SK-N-MC (cell line): ENCODE measurements around the gene TSPAN32.

Experiments used
- DNase-seq: peaks from one replicate; pipeline ENCODE4 v3.0.0-alpha.2; 2011; ENCODE audit warnings: low read depth, low spot score
- H3K27ac ChIP-seq: fragments of 200-600 bp; sonication (generic); 2 replicates; pipeline ENCODE4 v1.5.1; 2016; ENCODE audit warnings: mixed run types
- H3K36me3 ChIP-seq: fragments of 200-600 bp; sonication (generic); 2 replicates; pipeline ENCODE4 v1.6.1; 2017; ENCODE audit warnings: antibody characterized with exemption, low read length, mixed read lengths; ENCODE audit not compliant: insufficient read depth
- H3K4me3 ChIP-seq: fragments of 200-600 bp; sonication (generic); 2 replicates; pipeline ENCODE4 v1.5.1; 2016
- H3K9ac ChIP-seq: fragments of 200-600 bp; sonication (generic); 2 replicates; pipeline ENCODE4 v1.8.0; 2017; ENCODE audit warnings: mixed run types, mixed read lengths; ENCODE audit not compliant: insufficient read length
- H3K9me3 ChIP-seq: fragments of 200-600 bp; sonication (generic); 2 replicates; pipeline ENCODE4 v1.6.1; 2017; ENCODE audit warnings: low read depth, mild to moderate bottlenecking, antibody characterized with exemption, low read length, moderate library complexity, mixed read lengths
- EZH2 ChIP-seq: fragments of 200-600 bp; sonication (generic); IDR thresholded peaks from one replicate; pipeline ENCODE4 v1.6.1; 2017; ENCODE audit warnings: antibody characterized with exemption
- FOXP2 ChIP-seq: optimal IDR thresholded peaks from 2 replicates; pipeline ENCODE3; 2011; ENCODE audit warnings: mild to moderate bottlenecking, moderate library complexity; ENCODE audit not compliant: insufficient read depth; ENCODE audit errors: extremely low read length, control extremely low read depth
- POLR2AphosphoS5 ChIP-seq: IDR thresholded peaks from 2 replicates; pipeline ENCODE4 v1.6.1; 2012; ENCODE audit warnings: mild to moderate bottlenecking, low read depth, low read length, borderline replicate concordance

Gene TSPAN32, protein sequence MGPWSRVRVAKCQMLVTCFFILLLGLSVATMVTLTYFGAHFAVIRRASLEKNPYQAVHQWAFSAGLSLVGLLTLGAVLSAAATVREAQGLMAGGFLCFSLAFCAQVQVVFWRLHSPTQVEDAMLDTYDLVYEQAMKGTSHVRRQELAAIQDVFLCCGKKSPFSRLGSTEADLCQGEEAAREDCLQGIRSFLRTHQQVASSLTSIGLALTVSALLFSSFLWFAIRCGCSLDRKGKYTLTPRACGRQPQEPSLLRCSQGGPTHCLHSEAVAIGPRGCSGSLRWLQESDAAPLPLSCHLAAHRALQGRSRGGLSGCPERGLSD

DNA sequence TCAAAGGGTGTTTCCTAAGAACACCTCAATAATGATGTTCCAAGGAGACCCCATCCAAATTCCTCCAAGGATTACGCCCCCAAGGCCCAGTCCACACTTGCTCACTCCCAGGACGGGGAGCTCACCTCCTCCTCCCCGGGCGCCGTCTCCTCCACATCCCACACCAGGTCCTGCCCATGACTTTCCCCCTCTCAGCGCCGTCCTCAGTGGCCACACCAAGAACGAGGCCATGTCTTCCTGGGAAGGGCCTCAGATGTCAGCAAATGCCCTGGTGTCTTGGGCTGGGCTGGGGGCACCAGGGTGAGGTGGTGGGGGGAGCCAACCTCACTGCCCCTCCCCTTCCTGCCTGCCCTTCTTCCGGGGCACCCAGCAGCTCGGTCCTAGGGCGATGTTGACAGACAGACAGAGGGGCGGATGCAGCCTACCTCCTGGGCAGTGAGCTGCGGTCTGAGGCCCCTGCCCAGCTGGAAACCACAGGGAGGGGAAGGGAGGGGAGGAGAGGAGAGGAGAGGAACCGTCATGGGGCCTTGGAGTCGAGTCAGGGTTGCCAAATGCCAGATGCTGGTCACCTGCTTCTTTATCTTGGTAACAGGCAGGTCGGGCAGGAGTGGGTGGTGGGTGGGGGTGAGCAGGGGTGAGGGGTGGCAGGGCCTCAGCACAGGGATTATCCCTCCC is at the start of gene TSPAN32, which contains the start of gene C11orf21:
TSS of gene TSPAN32 (plus strand) at position 383 of the 675 bp plus-strand sequence. CDS start at position 520, 137 bp downstream.
TSS of gene C11orf21 (minus strand) at position 288 of the 675 bp plus-strand sequence. CDS start at position 178, 110 bp downstream.
- Histone ChIP-seq H3K4me3 (no peak within 1 kb of the TSS), H3K9ac (no peak within 1 kb of the TSS), H3K27ac (no peak within 1 kb of the TSS), H3K9me3 (no peaks in the 10 kb centered on the region), H3K36me3 (no peaks in the 10 kb centered on the region)
- no peak for DNase-seq
- TF ChIP-seq POLR2AphosphoS5 (no peak), EZH2 (no peak), FOXP2 (no peak)

DNA sequence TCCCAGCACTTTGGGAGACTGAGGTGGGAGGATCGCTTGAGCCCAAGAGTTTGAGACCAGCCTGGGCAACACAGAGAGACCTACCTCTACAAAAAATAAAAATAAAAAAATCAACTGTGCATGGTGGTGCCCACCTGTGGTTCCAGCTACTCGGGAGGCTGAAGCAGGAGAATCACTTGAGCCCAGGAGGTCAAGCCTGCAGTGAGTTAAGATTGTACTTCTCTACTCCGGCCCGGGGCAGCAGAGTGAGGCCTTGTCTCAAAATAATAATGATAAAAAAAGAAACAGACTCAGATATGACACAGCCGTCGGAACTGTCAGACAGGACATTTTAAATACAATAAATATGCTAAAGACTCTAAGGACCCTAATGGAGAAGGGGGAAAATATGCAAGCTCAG is 49.8 kb upstream of the TSPAN32 start:
- H3K9ac ChIP-seq: no peak overlapping the region
- H3K4me3 ChIP-seq: no peak overlapping the region
- no peaks in the 10 kb centered on the region for H3K9me3 ChIP-seq
- TF ChIP-seq POLR2AphosphoS5 (no peak), EZH2 (no peak), FOXP2 (no peak)
- H3K27ac ChIP-seq: no peak overlapping the region
- no peaks in the 10 kb centered on the region for H3K36me3 ChIP-seq
- no peak for DNase-seq

DNA sequence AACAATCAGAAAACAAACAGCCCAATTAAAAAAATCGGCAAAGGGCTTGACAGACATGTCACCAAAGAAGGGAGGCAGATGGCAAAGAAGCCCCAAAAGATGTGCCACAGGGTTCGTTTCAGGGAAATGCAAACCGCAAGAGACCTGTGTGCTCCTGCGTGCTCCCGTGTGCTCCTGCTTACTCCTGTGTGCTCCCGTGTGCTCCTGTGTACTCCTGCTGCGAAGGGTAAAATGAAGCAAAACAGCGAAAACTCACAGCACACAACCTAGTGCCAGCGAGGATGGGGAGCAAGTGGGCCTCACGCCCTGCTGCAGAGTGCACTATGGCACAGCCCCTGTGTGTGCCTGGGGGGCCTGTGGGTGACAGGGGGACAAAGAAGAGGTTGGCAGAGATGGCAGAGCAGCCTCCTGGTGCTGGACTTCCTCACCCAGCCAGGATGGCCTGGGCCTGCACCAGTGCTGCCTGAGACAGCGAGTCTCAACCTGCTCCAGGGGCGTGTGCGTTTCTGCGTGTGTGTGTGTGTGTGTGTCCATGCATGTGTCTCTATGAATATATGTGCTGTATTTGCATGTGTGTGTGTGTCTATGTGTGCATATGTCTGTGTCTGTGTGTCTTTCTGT is 45.4 kb upstream of the TSPAN32 start:
- H3K36me3 ChIP-seq: no peaks in the 10 kb centered on the region
- no peak for DNase-seq
- no peak overlapping the region for H3K9ac ChIP-seq
- H3K27ac ChIP-seq: no peak overlapping the region
- no peaks in the 10 kb centered on the region for H3K9me3 ChIP-seq
- H3K4me3 ChIP-seq: no peak overlapping the region
- TF ChIP-seq POLR2AphosphoS5 (no peak), FOXP2 (no peak), EZH2 (no peak)

DNA sequence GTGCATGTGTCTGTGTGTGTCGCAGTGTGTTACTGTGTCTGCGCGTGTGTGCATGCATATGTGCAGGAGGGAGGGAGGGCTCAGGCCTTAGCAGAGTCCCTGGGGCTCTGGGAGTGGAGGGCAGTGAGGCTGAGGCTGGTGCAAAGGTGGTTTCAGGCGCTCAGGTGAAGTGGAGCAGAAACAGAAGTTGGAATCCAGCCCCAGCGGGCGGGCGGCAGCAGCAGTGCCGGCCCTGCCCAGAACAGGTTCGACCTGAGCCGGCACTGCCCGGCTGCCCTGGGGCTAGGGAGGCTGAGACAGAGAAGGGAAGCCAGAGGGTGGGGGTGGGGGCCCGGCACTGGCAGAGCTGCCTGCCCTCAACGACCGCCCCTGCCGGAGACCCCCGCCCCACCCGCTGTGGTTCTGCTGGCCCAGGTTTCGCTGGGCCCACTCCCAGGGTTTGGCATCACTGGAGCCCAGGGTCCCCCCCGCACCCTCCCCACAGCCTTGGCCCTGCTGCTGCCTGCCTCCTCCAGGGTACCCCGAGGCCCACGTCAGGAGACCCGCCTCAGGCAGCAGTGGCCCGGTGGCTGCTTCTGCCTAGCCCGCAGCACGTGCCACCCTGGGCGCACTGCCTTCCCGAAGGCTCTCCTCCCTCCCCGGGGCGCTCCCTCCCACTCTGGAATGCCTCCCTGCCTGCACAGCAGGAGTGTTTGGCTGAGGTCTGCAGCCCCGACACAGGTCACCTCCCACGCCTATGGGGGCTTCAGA is 44.7 kb upstream of the TSPAN32 start:
- Histone ChIP-seq H3K9me3 (no peaks in the 10 kb centered on the region), H3K9ac (no peak overlapping the region), H3K4me3 (no peak overlapping the region), H3K27ac (no peak overlapping the region), H3K36me3 (no peaks in the 10 kb centered on the region)
- DNase-seq: no peak
- TF ChIP-seq EZH2 (no peak), POLR2AphosphoS5 (no peak), FOXP2 (no peak)

DNA sequence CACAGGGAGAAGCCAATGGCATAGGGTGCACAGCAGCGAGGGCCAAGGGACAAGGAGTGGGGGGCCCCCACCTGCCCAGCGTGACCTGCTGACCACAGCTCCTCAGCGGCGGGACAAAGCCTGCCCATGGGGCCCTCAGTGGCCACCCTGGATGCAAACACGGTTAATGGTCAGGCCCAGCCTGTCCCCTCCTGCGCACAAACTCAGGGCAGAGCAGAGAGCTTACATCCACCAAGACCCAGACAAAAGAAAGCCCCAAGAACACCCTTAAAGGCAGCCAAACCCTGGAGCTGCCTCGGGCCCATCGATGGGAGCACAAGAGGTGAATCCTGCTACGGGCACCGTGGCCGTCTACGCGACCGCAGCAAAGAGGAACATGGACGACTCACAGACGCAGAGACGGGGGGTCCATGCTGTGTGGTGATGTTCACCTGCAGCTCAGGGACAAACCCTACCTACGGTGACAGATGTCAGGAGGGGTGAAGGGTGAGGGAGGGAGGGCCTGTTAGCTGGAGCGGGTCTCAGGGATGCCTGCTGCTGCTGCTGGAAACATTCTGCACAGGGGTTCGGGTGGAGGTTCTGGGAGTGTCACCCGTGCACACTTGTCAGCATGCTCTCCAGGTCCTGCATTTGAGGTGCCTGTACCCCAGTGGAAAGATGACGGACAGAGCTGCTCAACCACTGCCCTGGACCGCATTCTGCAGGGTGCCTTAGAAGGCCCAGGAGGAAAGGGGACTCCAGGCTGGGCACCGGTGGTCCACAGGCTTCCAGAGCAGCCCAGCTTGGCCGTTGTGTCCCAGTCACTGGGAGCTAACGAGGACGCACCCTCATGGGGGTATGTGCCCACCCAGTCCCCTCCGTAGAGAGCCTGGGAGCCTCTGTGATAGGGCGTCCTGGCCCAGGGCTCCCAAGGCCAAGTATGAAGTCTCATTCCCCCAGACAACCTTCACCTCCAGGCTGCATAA is 43.0 kb upstream of the TSPAN32 start:
- Histone ChIP-seq H3K4me3 (no peak overlapping the region), H3K36me3 (no peaks in the 10 kb centered on the region), H3K9ac (no peak overlapping the region), H3K27ac (no peak overlapping the region), H3K9me3 (no peaks in the 10 kb centered on the region)
- TF ChIP-seq FOXP2: no peak
- no peak for TF ChIP-seq POLR2AphosphoS5
- TF ChIP-seq EZH2: no peak
- no peak for DNase-seq

DNA sequence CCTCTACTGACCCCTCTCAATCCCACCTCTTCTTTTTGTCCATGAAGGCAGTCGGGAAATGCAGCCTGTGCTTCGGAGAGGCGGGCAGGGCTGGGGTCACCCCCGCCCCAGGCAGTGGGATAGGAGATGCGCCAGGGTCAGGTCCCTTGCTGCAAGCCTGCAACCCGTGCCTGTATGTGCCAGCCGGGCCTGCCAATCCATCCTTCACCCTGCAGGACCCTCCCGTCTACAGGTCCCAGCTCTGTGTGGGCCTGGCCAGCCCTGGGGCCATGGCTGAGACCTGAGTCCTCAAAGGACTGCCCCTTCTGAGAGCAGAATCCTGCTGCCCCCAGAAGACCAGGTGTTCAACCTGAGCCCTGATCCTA is 42.4 kb upstream of the TSPAN32 start:
- DNase-seq: no peak
- no peak overlapping the region for H3K4me3 ChIP-seq
- H3K27ac ChIP-seq: no peak overlapping the region
- TF ChIP-seq FOXP2 (no peak), EZH2 (no peak), POLR2AphosphoS5 (no peak)
- H3K9me3 ChIP-seq: no peaks in the 10 kb centered on the region
- no peak overlapping the region for H3K9ac ChIP-seq
- H3K36me3 ChIP-seq: no peaks in the 10 kb centered on the region

DNA sequence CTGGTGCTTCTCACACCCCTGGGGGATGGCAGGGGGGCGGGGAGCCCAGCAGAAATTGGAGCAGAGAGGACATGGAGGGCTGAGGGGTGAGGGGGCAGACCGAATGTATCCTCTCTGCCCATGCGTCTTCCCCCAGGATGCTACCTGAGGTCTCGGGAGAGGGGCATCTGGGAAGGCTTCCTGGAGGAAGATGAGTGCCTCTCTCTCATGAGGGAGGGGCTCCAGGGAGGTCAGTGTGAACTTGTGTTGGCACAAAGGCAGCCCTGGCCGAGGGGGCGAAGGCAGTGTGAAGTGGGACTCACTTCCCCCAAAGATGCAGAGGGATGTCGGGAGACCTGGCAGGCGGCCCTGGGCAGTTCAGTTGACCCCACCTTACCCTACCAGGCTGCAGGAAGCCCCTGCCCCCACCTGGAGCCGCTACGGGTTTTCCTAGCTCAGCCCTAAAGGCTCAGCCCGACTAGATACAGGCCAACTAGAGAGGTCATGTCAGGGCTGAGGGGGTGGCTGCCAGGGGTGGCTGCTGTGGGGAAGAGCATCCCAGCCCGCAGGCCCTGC is 41.8 kb upstream of the TSPAN32 start:
- DNase-seq: no peak
- H3K4me3 ChIP-seq: no peak overlapping the region
- H3K36me3 ChIP-seq: no peaks in the 10 kb centered on the region
- H3K9ac ChIP-seq: no peak overlapping the region
- no peak overlapping the region for H3K27ac ChIP-seq
- TF ChIP-seq POLR2AphosphoS5: no peak
- no peaks in the 10 kb centered on the region for H3K9me3 ChIP-seq
